ENCODE data around the gene COPE. TPM values are rescaled to one million over a fixed set of nuclear protein-coding genes. Genes with fewer than 3 reads are reported as not detected.
"Not testable (repeated sequence)": the region's sequence is repeated elsewhere in the genome, so short reads cannot be mapped to it uniquely, and the experiment has no call there.

The COPE gene
- total RNA-seq, 1 experiment from 2014 or later, result 310 TPM

GRCh38 chr19:18905058-18905456, 14.1 kb downstream of the COPE start:
- ChIA-PET POLR2A (interaction anchor here (1.1 kb wide), 1 partner anchor 10 kb away, joined by 5 read pairs; no protein-coding TSS in a partner anchor), CTCF (interaction anchor here (0.7 to 1.4 kb wide), 2 partner anchors 26 to 58 kb away, joined by 3 to 4 read pairs; no protein-coding TSS in a partner anchor)
- BruUV-seq (replicated peaks), result no TSS peak
- DNase-seq (ENCODE audit: unreplicated experiment), result no peak
- Mint-ChIP-seq H3K27me3 (ENCODE audit: insufficient read depth, unreplicated experiment) (no peaks in the 10 kb centered on the region), H3K27ac (ENCODE audit: low read depth, unreplicated experiment) (no peak overlapping the region), H3K9me3 (ENCODE audit: unreplicated experiment) (no peaks in the 10 kb centered on the region), H3K36me3 (ENCODE audit: insufficient read depth, unreplicated experiment) (peaks cover 13% of the 10 kb centered on the region), H3K4me1 (ENCODE audit: insufficient read depth, unreplicated experiment) (no peaks in the 10 kb centered on the region), H3K4me3 (ENCODE audit: unreplicated experiment) (no peak overlapping the region)
- no peak for TF ChIP-seq CTCF (IDR thresholded peaks at IDR 0.05; ENCODE audit: unreplicated experiment)
- intact Hi-C loops (cut with micrococcal nuclease), result no loop called here

GRCh38 chr19:18904334-18905057, 14.7 kb downstream of the COPE start:
- no peak overlapping the region for H3K27ac Mint-ChIP-seq (ENCODE audit: low read depth, unreplicated experiment)
- POLR2A ChIA-PET, result interaction anchor here (1.1 kb wide), 1 partner anchor 10 kb away, joined by 5 read pairs; no protein-coding TSS in a partner anchor
- no peaks in the 10 kb centered on the region for H3K27me3 Mint-ChIP-seq (ENCODE audit: insufficient read depth, unreplicated experiment)
- TF ChIP-seq CTCF (IDR thresholded peaks at IDR 0.05; ENCODE audit: unreplicated experiment), result no peak
- DNase-seq (ENCODE audit: unreplicated experiment), result no peak
- no peak overlapping the region for H3K4me3 Mint-ChIP-seq (ENCODE audit: unreplicated experiment)
- intact Hi-C loops (cut with micrococcal nuclease), result no loop called here
- BruUV-seq (replicated peaks), result no TSS peak
- peaks cover 13% of the 10 kb centered on the region for H3K36me3 Mint-ChIP-seq (ENCODE audit: insufficient read depth, unreplicated experiment)
- CTCF ChIA-PET, result interaction anchor here (0.7 to 1.4 kb wide), 2 partner anchors 27 to 57 kb away, joined by 3 to 4 read pairs; no protein-coding TSS in a partner anchor
- no peaks in the 10 kb centered on the region for H3K4me1 Mint-ChIP-seq (ENCODE audit: insufficient read depth, unreplicated experiment)
- H3K9me3 Mint-ChIP-seq (ENCODE audit: unreplicated experiment), result no peaks in the 10 kb centered on the region

GRCh38 chr19:18903156-18904037, 15.8 kb downstream of the COPE start:
- POLR2A ChIA-PET, result no interaction called here
- DNase-seq (ENCODE audit: unreplicated experiment), result no peak
- no peak for TF ChIP-seq CTCF (IDR thresholded peaks at IDR 0.05; ENCODE audit: unreplicated experiment)
- CTCF ChIA-PET, result interaction anchor here (1.0 to 1.4 kb wide), 2 partner anchors 56 to 102 kb away, joined by 3 to 4 read pairs; no protein-coding TSS in a partner anchor
- no peaks in the 10 kb centered on the region for H3K9me3 Mint-ChIP-seq (ENCODE audit: unreplicated experiment)
- H3K36me3 Mint-ChIP-seq (ENCODE audit: insufficient read depth, unreplicated experiment), result peaks cover 13% of the 10 kb centered on the region
- intact Hi-C loops (cut with micrococcal nuclease), result no loop called here
- no peaks in the 10 kb centered on the region for H3K27me3 Mint-ChIP-seq (ENCODE audit: insufficient read depth, unreplicated experiment)
- no peak overlapping the region for H3K4me3 Mint-ChIP-seq (ENCODE audit: unreplicated experiment)
- no peak overlapping the region for H3K27ac Mint-ChIP-seq (ENCODE audit: low read depth, unreplicated experiment)
- BruUV-seq (replicated peaks), result no TSS peak
- no peaks in the 10 kb centered on the region for H3K4me1 Mint-ChIP-seq (ENCODE audit: insufficient read depth, unreplicated experiment)

- BruUV-seq (replicated peaks); H3K27me3 Mint-ChIP-seq (ENCODE audit: insufficient read depth, unreplicated experiment); DNase-seq (ENCODE audit: unreplicated experiment); H3K27ac Mint-ChIP-seq (ENCODE audit: low read depth, unreplicated experiment); intact Hi-C loops (cut with micrococcal nuclease); H3K9me3 Mint-ChIP-seq (ENCODE audit: unreplicated experiment); H3K4me1 Mint-ChIP-seq (ENCODE audit: insufficient read depth, unreplicated experiment); H3K36me3 Mint-ChIP-seq (ENCODE audit: insufficient read depth, unreplicated experiment); H3K4me3 Mint-ChIP-seq (ENCODE audit: unreplicated experiment); POLR2A ChIA-PET: not testable (repeated sequence)
- CTCF ChIA-PET, result interaction anchor here (1.0 kb wide), 1 partner anchor 102 kb away, joined by 3 read pairs; no protein-coding TSS in a partner anchor
Observed at GRCh38 chr19:18902519-18902918, 16.7 kb downstream of the COPE start.

Data from MCF 10A (cell line).